Activated naive CD4-positive, alpha-beta T cell treated with anti-CD3 and anti-CD28 coated beads for 36 hours (primary cell): Measurements from ENCODE around the gene UTP3. TPM values are rescaled to one million over a fixed set of nuclear protein-coding genes. Genes with fewer than 3 reads are reported as not detected.
A peak's percentile ranks its signal among the peaks of the same experiment; 100 is the strongest.

Source experiments
- CTCF ChIA-PET: fragments of 350-600 bp; sonication (Branson Sonifier 250); formaldehyde crosslinking; loops from one replicate; lab custom pipeline; 2021; ENCODE audit warnings: antibody characterized with exemption; lab: Charles Lee
- DNase-seq: peaks from one replicate; pipeline ENCODE4 v3.0.0-alpha.2; 2020
- H3K27ac Mint-ChIP-seq: one replicate; pipeline ENCODE4 v1.8.0; 2021; ENCODE audit warnings: mild to moderate bottlenecking, mixed read lengths
- H3K27me3 Mint-ChIP-seq: one replicate; pipeline ENCODE4 v1.8.0; 2021; ENCODE audit warnings: low read depth, mixed read lengths
- H3K36me3 Mint-ChIP-seq: one replicate; pipeline ENCODE4 v1.8.0; 2021; ENCODE audit warnings: low read depth, mixed read lengths
- H3K4me1 Mint-ChIP-seq: one replicate; pipeline ENCODE4 v1.8.0; 2021; ENCODE audit warnings: low read depth, mixed read lengths
- H3K4me3 Mint-ChIP-seq: one replicate; pipeline ENCODE4 v1.8.0; 2021; ENCODE audit warnings: mild to moderate bottlenecking, moderate library complexity, mixed read lengths
- H3K9me3 Mint-ChIP-seq: one replicate; pipeline ENCODE4 v1.8.0; 2021; ENCODE audit warnings: mixed read lengths
- intact Hi-C: fragments of 100-400 bp; cut with micrococcal nuclease; formaldehyde crosslinking; loops from one replicate; pipeline ENCODE4 v1.15.1; 2023
- total RNA-seq, 2 experiments: library from RNA; stranded (reverse); gene quantifications; one replicate each; pipeline ENCODE4 v1.2.3, GENCODE V29; 2021

UTP3 gene
- total RNA-seq, 2 experiments from 2014 or later, result 18.7 to 20.0 TPM

GRCh38 chr4:70706044-70706461, 17.7 kb downstream of the UTP3 start:
- no peak for DNase-seq
- CTCF ChIA-PET, result interaction anchor here (0.8 to 1.4 kb wide), 5 partner anchors 17 to 31 kb away, joined by 3 to 9 read pairs (median 6); partner anchors contain the start of gene UTP3
- intact Hi-C loops, result no loop called here
- H3K27ac Mint-ChIP-seq, result peak overlapping the region; percentile 90
- no peaks in the 10 kb centered on the region for H3K27me3 Mint-ChIP-seq
- peak overlapping the region; percentile 82 for H3K4me3 Mint-ChIP-seq
- peaks cover 32% of the 10 kb centered on the region for H3K4me1 Mint-ChIP-seq
- peaks cover 1% of the 10 kb centered on the region for H3K36me3 Mint-ChIP-seq
- H3K9me3 Mint-ChIP-seq, result no peaks in the 10 kb centered on the region

DNA sequence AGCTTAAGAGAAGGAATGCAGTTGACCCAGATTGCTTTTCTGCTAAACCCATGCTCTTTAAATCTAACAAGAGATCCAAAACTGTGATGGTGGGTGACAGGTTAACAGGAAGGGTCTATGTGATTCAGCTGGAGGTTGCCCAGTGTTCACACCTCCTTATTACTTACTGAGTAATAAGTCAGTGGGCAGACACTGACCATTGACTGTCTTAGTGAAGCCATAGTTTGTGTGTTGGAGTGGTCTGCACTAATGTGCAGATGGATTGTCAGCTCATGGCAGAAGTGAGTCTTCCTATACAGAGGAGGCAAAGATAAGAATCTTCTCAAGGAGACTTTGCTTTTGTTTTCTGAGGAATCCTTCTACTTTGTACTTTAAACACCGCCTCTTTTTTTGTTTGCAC, 18.2 kb downstream of the UTP3 start:
- CTCF ChIA-PET, result interaction anchor here (0.8 to 1.4 kb wide), 4 partner anchors 17 to 31 kb away, joined by 3 to 7 read pairs (median 5); no protein-coding TSS in a partner anchor
- intact Hi-C loops, result no loop called here
- peaks cover 1% of the 10 kb centered on the region for H3K36me3 Mint-ChIP-seq
- H3K9me3 Mint-ChIP-seq, result no peaks in the 10 kb centered on the region
- no peak for DNase-seq
- peak overlapping the region; percentile 90 for H3K27ac Mint-ChIP-seq
- no peaks in the 10 kb centered on the region for H3K27me3 Mint-ChIP-seq
- H3K4me1 Mint-ChIP-seq, result peaks cover 36% of the 10 kb centered on the region
- peak overlapping the region; percentile 82 for H3K4me3 Mint-ChIP-seq

DNA sequence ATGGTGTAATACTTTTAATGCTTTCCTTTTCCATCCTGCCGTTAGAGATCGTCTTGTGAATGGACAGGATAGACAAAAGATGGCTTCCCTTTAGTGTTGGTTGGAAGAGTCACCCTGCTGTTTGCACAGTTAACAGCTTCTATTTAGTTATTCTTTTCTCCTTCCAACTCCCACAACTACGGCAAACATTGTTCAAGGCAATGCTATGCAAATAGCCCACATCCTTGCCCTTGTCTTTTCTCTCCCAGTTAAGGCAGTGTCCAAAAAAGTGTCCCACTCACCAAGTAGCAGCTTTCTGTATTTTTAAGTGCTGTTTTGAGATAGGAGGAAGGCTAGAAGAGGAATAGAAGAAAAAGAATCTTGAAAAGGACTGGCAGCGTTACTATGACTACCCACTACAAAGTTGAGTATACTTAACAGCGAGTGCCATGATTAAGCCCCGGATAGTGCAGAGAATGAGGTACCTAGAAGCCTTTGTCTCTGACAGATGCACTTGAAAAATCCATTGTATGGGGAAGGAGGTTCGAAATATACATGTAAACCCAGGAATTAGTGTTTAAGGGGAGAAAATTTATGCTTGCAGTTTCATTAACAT, 21.4 kb downstream of the UTP3 start:
- CTCF ChIA-PET, result no interaction called here
- intact Hi-C loops, result no loop called here
- H3K9me3 Mint-ChIP-seq, result no peaks in the 10 kb centered on the region
- peaks cover 59% of the 10 kb centered on the region for H3K4me1 Mint-ChIP-seq
- DNase-seq, result no peak
- no peaks in the 10 kb centered on the region for H3K27me3 Mint-ChIP-seq
- no peak overlapping the region for H3K27ac Mint-ChIP-seq
- no peak overlapping the region for H3K4me3 Mint-ChIP-seq
- no peaks in the 10 kb centered on the region for H3K36me3 Mint-ChIP-seq

DNA sequence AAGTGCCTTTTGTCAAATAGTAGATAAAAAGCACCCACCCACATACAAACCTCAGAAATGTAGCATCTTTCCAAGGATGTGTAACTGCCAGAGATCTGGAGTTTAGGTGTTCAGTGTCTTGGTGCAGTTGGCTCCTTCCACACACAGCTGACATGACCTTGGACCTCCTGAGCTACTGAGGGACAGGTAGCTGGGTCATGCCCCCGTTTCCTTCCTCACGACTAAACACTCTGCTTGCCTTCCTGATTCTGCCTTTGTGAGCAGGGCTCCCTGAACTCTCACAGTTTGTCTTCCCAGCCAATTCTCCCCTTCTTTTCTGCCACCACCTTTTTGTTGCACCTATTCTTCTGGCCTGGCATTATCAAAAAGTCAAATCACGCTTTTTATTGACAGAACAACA, 23.3 kb downstream of the UTP3 start:
- H3K4me3 Mint-ChIP-seq, result no peak overlapping the region
- peaks cover 60% of the 10 kb centered on the region for H3K4me1 Mint-ChIP-seq

GRCh38 chr4:70712150-70712549, 23.8 kb downstream of the UTP3 start:
- intact Hi-C loops, result no loop called here

More for the DNA sequence above, 23.3 kb downstream of the UTP3 start:
- CTCF ChIA-PET, result no interaction called here
- intact Hi-C loops, result no loop called here
- DNase-seq, result no peak
- no peak overlapping the region for H3K27ac Mint-ChIP-seq
- no peaks in the 10 kb centered on the region for H3K36me3 Mint-ChIP-seq
- no peaks in the 10 kb centered on the region for H3K9me3 Mint-ChIP-seq
- no peaks in the 10 kb centered on the region for H3K27me3 Mint-ChIP-seq

DNA sequence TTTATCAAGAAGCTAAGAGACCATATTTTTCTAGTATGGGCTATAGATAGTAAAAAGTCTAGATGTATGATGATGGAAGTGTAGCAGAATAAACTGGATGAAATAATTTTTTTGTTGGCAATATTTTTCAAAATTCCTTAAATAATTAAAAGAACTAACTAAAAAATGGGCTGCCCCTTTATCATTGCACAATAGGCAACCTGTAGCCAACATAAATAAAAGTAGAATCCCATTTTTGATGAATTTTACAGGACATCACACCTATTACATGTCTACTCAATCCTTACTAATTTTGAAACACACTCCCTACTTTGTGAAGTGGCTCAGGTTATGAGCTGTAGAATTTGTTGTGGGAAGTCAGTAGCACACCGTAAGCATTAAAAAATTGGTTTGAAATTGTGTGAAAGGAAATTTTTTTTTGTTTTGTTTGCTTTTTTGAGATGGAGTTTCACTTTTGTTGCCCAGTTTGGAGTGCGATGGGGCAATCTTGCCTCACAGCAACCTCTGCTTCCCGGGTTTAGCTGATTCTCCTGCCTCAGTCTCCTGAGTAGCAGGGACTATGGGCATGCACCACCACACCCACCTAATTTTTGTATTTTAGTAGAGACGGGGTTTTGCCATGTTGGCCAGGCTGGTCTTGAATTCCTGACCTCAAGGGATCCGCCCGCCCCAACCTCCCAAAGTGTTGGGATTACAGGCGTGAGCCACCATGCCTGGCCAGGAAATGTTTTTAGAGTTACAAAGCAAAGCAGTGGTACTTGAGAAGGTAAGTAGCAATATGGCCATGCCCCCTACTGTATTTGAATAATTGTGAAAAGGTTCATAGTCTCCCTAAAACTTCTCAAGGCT, 24.5 kb downstream of the UTP3 start:
- Mint-ChIP-seq H3K27ac (no peak overlapping the region), H3K27me3 (no peaks in the 10 kb centered on the region), H3K36me3 (no peaks in the 10 kb centered on the region), H3K4me3 (no peak overlapping the region), H3K9me3 (no peaks in the 10 kb centered on the region), H3K4me1 (peaks cover 62% of the 10 kb centered on the region)
- intact Hi-C loops, result loop anchor here (1.0 kb wide), 2 partner anchors 8 to 21 kb away; no protein-coding TSS in a partner anchor
- CTCF ChIA-PET, result interaction anchor here (0.8 to 1.5 kb wide), 2 partner anchors 22 to 24 kb away, joined by 3 to 12 read pairs; partner anchors contain the start of gene UTP3
- no peak for DNase-seq

More at GRCh38 chr4:70712150-70712549, 23.8 kb downstream of the UTP3 start:
- no peak for DNase-seq
- peaks cover 58% of the 10 kb centered on the region for H3K4me1 Mint-ChIP-seq
- CTCF ChIA-PET, result interaction anchor here (0.8 to 1.5 kb wide), 2 partner anchors 23 kb away, joined by 3 to 12 read pairs; partner anchors contain the start of gene UTP3
- no peaks in the 10 kb centered on the region for H3K36me3 Mint-ChIP-seq
- H3K27me3 Mint-ChIP-seq, result no peaks in the 10 kb centered on the region
- no peaks in the 10 kb centered on the region for H3K9me3 Mint-ChIP-seq
- H3K4me3 Mint-ChIP-seq, result no peak overlapping the region
- no peak overlapping the region for H3K27ac Mint-ChIP-seq

DNA sequence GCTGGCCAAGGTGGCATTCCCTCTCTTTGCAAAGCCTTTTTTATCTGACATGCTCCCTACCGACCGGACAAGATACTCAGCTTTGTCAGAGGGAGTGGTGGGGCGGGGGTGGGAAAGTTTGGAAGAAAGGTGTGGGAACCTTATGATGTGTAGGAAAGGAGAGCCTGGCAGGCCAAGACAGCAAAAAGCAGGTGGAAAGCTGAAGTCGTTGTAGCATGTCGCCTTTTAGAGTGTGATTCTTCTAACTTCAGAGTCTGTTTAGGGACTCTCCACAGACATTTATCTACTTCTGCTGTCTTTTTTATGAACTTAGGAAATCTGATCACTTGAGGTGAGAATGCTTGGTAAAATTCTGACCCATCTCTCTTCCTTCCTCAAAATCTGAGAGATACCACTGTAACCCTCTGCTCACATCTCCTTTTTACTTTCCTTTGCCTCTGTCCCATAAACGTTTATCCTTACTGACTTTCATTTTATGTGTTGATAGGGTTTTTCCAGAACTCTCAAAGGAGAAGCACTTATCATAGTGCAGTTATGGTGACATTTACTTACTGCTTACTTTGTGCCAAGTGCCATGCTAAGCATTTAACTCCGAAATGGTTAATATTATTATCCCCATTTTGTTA, 25.2 kb downstream of the UTP3 start:
- Mint-ChIP-seq H3K4me1 (peaks cover 62% of the 10 kb centered on the region), H3K36me3 (no peaks in the 10 kb centered on the region), H3K27ac (peak overlapping the region; percentile 15), H3K4me3 (peak overlapping the region; percentile 37), H3K9me3 (no peaks in the 10 kb centered on the region), H3K27me3 (no peaks in the 10 kb centered on the region)
- CTCF ChIA-PET, result interaction anchor here (1.5 kb wide), 1 partner anchor 21 kb away, joined by 12 read pairs; no protein-coding TSS in a partner anchor
- no peak for DNase-seq
- intact Hi-C loops, result loop anchor here (1.0 kb wide), 2 partner anchors 8 to 21 kb away; no protein-coding TSS in a partner anchor

- Mint-ChIP-seq H3K4me3 (no peak overlapping the region), H3K27me3 (no peaks in the 10 kb centered on the region), H3K36me3 (no peaks in the 10 kb centered on the region), H3K4me1 (peaks cover 56% of the 10 kb centered on the region), H3K9me3 (no peaks in the 10 kb centered on the region), H3K27ac (no peak overlapping the region)
- intact Hi-C loops, result no loop called here
- CTCF ChIA-PET, result no interaction called here
- no peak for DNase-seq
These were observed 26.0 kb downstream of the UTP3 start for GRCh38 chr4:70714079-70714887.

GRCh38 chr4:70715097-70715496, 26.8 kb downstream of the UTP3 start:
- peak overlapping the region; percentile 48 for H3K27ac Mint-ChIP-seq
- no peaks in the 10 kb centered on the region for H3K9me3 Mint-ChIP-seq
- H3K4me3 Mint-ChIP-seq, result no peak overlapping the region
- CTCF ChIA-PET, result interaction anchor here (0.7 kb wide), 1 partner anchor 11 kb away, joined by 3 read pairs; no protein-coding TSS in a partner anchor
- H3K27me3 Mint-ChIP-seq, result no peaks in the 10 kb centered on the region
- peaks cover 49% of the 10 kb centered on the region for H3K4me1 Mint-ChIP-seq
- intact Hi-C loops, result no loop called here
- peak; percentile 37 for DNase-seq
- no peaks in the 10 kb centered on the region for H3K36me3 Mint-ChIP-seq

GRCh38 chr4:70718811-70719604, 30.7 kb downstream of the UTP3 start:
- Mint-ChIP-seq H3K4me1 (peaks cover 41% of the 10 kb centered on the region), H3K4me3 (no peak overlapping the region), H3K36me3 (no peaks in the 10 kb centered on the region), H3K27me3 (no peaks in the 10 kb centered on the region), H3K27ac (no peak overlapping the region), H3K9me3 (no peaks in the 10 kb centered on the region)
- DNase-seq, result no peak
- intact Hi-C loops, result no loop called here
- CTCF ChIA-PET, result no interaction called here

DNA sequence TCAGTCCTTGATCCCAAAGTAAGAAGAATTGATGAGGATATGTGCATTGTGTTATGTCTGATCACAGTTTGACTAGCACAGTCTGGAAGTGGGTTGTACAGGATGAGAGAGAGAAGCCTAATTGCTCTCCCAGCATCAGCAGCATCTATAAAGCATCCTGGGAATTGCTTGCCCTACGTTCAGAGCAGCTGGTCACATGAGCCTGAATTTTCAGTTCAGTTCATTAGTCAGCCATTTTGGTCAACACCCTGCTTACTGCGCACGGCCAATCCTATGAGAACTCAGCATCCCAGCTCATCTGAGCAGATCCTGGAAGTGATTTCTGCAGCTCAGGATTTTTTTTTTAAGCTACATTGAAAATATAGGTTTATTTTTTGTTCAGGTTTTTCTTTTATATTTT, 33.4 kb downstream of the UTP3 start, which contains the start of gene RUFY3:
Gene RUFY3 (plus strand): TSS at position 218 of the 400 bp plus-strand sequence. CDS start 610 bp downstream, outside the sequence.
- peaks cover 24% of the 10 kb centered on the region for H3K4me1 Mint-ChIP-seq
- DNase-seq, result no peak
- H3K36me3 Mint-ChIP-seq, result no peaks in the 10 kb centered on the region
- H3K27me3 Mint-ChIP-seq, result no peaks in the 10 kb centered on the region
- H3K27ac Mint-ChIP-seq, result no peak within 1 kb of the TSS
- peak within 1 kb of the TSS; percentile 4 for H3K4me3 Mint-ChIP-seq
- CTCF ChIA-PET, result interaction anchor here (0.6 to 5.9 kb wide), 5 partner anchors 14 to 306 kb away, joined by 3 to 37 read pairs (median 5); partner anchors contain the start of gene UTP3
- intact Hi-C loops, result no loop called here
- no peaks in the 10 kb centered on the region for H3K9me3 Mint-ChIP-seq
